ENCODE measurements around the gene MESD. TPM values are rescaled to one million over a fixed set of nuclear protein-coding genes. Genes with fewer than 3 reads are reported as not detected.

Gene MESD
- total RNA-seq, 1 donor from 2014 or later: 21.9 TPM

GRCh38 chr15:80974914-80975313 lies 14.7 kb downstream of the MESD start:
- Mint-ChIP-seq H3K36me3 (ENCODE audit: unreplicated experiment) (no peaks in the 10 kb centered on the region), H3K4me3 (ENCODE audit: unreplicated experiment) (no peak overlapping the region), H3K9me3 (ENCODE audit: unreplicated experiment) (peaks cover 2% of the 10 kb centered on the region), H3K27me3 (ENCODE audit: unreplicated experiment) (no peaks in the 10 kb centered on the region), H3K27ac (ENCODE audit: unreplicated experiment) (no peak overlapping the region), H3K4me1 (ENCODE audit: low read depth, unreplicated experiment) (peaks cover 22% of the 10 kb centered on the region)
- DNase-seq: no peak
- TF ChIP-seq CTCF (IDR thresholded peaks at IDR 0.05; ENCODE audit: partially characterized antibody, unreplicated experiment): no peak

GRCh38 chr15:80972276-80972675 lies 17.3 kb downstream of the MESD start:
- no peak for DNase-seq

GRCh38 chr15:80971143-80971542 lies 18.5 kb downstream of the MESD start:
- Mint-ChIP-seq H3K27me3 (ENCODE audit: unreplicated experiment) (no peaks in the 10 kb centered on the region), H3K4me1 (ENCODE audit: low read depth, unreplicated experiment) (peaks cover 9% of the 10 kb centered on the region), H3K36me3 (ENCODE audit: unreplicated experiment) (no peaks in the 10 kb centered on the region), H3K4me3 (ENCODE audit: unreplicated experiment) (no peak overlapping the region), H3K27ac (ENCODE audit: unreplicated experiment) (no peak overlapping the region), H3K9me3 (ENCODE audit: unreplicated experiment) (peaks cover 2% of the 10 kb centered on the region)
- no peak for TF ChIP-seq CTCF (IDR thresholded peaks at IDR 0.05; ENCODE audit: partially characterized antibody, unreplicated experiment)
- DNase-seq: no peak

More at GRCh38 chr15:80972276-80972675, 17.3 kb downstream of the MESD start:
- Mint-ChIP-seq H3K27ac (ENCODE audit: unreplicated experiment) (no peak overlapping the region), H3K9me3 (ENCODE audit: unreplicated experiment) (peaks cover 2% of the 10 kb centered on the region), H3K4me3 (ENCODE audit: unreplicated experiment) (no peak overlapping the region), H3K36me3 (ENCODE audit: unreplicated experiment) (no peaks in the 10 kb centered on the region), H3K27me3 (ENCODE audit: unreplicated experiment) (no peaks in the 10 kb centered on the region), H3K4me1 (ENCODE audit: low read depth, unreplicated experiment) (peaks cover 8% of the 10 kb centered on the region)
- no peak for TF ChIP-seq CTCF (IDR thresholded peaks at IDR 0.05; ENCODE audit: partially characterized antibody, unreplicated experiment)

- Mint-ChIP-seq H3K4me3 (ENCODE audit: unreplicated experiment) (no peak overlapping the region), H3K9me3 (ENCODE audit: unreplicated experiment) (peaks cover 2% of the 10 kb centered on the region), H3K36me3 (ENCODE audit: unreplicated experiment) (no peaks in the 10 kb centered on the region), H3K4me1 (ENCODE audit: low read depth, unreplicated experiment) (peaks cover 9% of the 10 kb centered on the region), H3K27me3 (ENCODE audit: unreplicated experiment) (no peaks in the 10 kb centered on the region), H3K27ac (ENCODE audit: unreplicated experiment) (no peak overlapping the region)
- TF ChIP-seq CTCF (IDR thresholded peaks at IDR 0.05; ENCODE audit: partially characterized antibody, unreplicated experiment): no peak
- no peak for DNase-seq
Measured at GRCh38 chr15:80970658-80971057, 19.0 kb downstream of the MESD start.

GRCh38 chr15:80970018-80970657 lies 19.5 kb downstream of the MESD start:
- Mint-ChIP-seq H3K9me3 (ENCODE audit: unreplicated experiment) (peaks cover 2% of the 10 kb centered on the region), H3K4me3 (ENCODE audit: unreplicated experiment) (no peak overlapping the region), H3K36me3 (ENCODE audit: unreplicated experiment) (no peaks in the 10 kb centered on the region), H3K4me1 (ENCODE audit: low read depth, unreplicated experiment) (peaks cover 9% of the 10 kb centered on the region), H3K27me3 (ENCODE audit: unreplicated experiment) (no peaks in the 10 kb centered on the region), H3K27ac (ENCODE audit: unreplicated experiment) (no peak overlapping the region)
- TF ChIP-seq CTCF (IDR thresholded peaks at IDR 0.05; ENCODE audit: partially characterized antibody, unreplicated experiment): peak; percentile 96
- DNase-seq: peak; percentile 69
